ENCODE results near the gene HOXB2.

HOXB2 gene

GRCh38 chr17:48523010-48523409, 21.9 kb downstream of the HOXB2 start:
- Histone ChIP-seq H3K36me3 (replicated peaks; ENCODE audit: low read depth, low read length) (no peaks in the 10 kb centered on the region), H3K4me1 (ENCODE audit: low read length) (peaks cover 17% of the 10 kb centered on the region), H3K4me2 (ENCODE audit: low read length) (no peak overlapping the region), H3K9ac (ENCODE audit: low read length) (no peak overlapping the region), H3K27ac (ENCODE audit: low read length) (no peak overlapping the region), H3K79me2 (ENCODE audit: low read length) (no peaks in the 10 kb centered on the region), H3K9me3 (ENCODE audit: insufficient read depth, low read length) (no peaks in the 10 kb centered on the region), H3K4me3 (ENCODE audit: low read length) (no peak overlapping the region), H4K20me1 (ENCODE audit: insufficient read depth, low read length) (no peaks in the 10 kb centered on the region), H2AFZ (ENCODE audit: low read depth, low read length) (no peak overlapping the region), H3K27me3 (ENCODE audit: low read depth, low read length) (no peaks in the 10 kb centered on the region)
- TF ChIP-seq CTCF (IDR thresholded peaks at IDR 0.05; ENCODE audit: low read depth, low read length) (peak; percentile 41), EZH2phosphoT487 (IDR thresholded peaks at IDR 0.05; ENCODE audit: low read depth) (no peak)

GRCh38 chr17:48522031-48522653, 22.8 kb downstream of the HOXB2 start:
- peak overlapping the region; percentile 1; the same call in 1 of the 2 replicates for H3K4me2 ChIP-seq (ENCODE audit: low read length)
- H4K20me1 ChIP-seq (ENCODE audit: insufficient read depth, low read length) = no peaks in the 10 kb centered on the region
- H3K9ac ChIP-seq (ENCODE audit: low read length) = no peak overlapping the region
- H3K36me3 ChIP-seq (replicated peaks; ENCODE audit: low read depth, low read length) = no peaks in the 10 kb centered on the region
- TF ChIP-seq CTCF (IDR thresholded peaks at IDR 0.05; ENCODE audit: low read depth, low read length) (no peak), EZH2phosphoT487 (IDR thresholded peaks at IDR 0.05; ENCODE audit: low read depth) (no peak)
- H3K4me1 ChIP-seq (ENCODE audit: low read length) = peaks cover 25% of the 10 kb centered on the region
- no peaks in the 10 kb centered on the region for H3K9me3 ChIP-seq (ENCODE audit: insufficient read depth, low read length)
- H3K27ac ChIP-seq (ENCODE audit: low read length) = no peak overlapping the region
- no peak overlapping the region for H3K4me3 ChIP-seq (ENCODE audit: low read length)
- peak overlapping the region; percentile 49; the same call in 1 of the 2 replicates for H2AFZ ChIP-seq (ENCODE audit: low read depth, low read length)
- no peaks in the 10 kb centered on the region for H3K27me3 ChIP-seq (ENCODE audit: low read depth, low read length)
- no peaks in the 10 kb centered on the region for H3K79me2 ChIP-seq (ENCODE audit: low read length)

- TF ChIP-seq EZH2phosphoT487 (IDR thresholded peaks at IDR 0.05; ENCODE audit: low read depth) (no peak), CTCF (IDR thresholded peaks at IDR 0.05; ENCODE audit: low read depth, low read length) (no peak)
- H3K27ac ChIP-seq (ENCODE audit: low read length) = no peak overlapping the region
- no peak overlapping the region for H3K4me2 ChIP-seq (ENCODE audit: low read length)
- H3K27me3 ChIP-seq (ENCODE audit: low read depth, low read length) = no peaks in the 10 kb centered on the region
- H3K79me2 ChIP-seq (ENCODE audit: low read length) = no peaks in the 10 kb centered on the region
- H4K20me1 ChIP-seq (ENCODE audit: insufficient read depth, low read length) = no peaks in the 10 kb centered on the region
- H3K4me3 ChIP-seq (ENCODE audit: low read length) = no peak overlapping the region
- peaks cover 40% of the 10 kb centered on the region for H3K4me1 ChIP-seq (ENCODE audit: low read length)
- H3K9me3 ChIP-seq (ENCODE audit: insufficient read depth, low read length) = no peaks in the 10 kb centered on the region
- no peaks in the 10 kb centered on the region for H3K36me3 ChIP-seq (replicated peaks; ENCODE audit: low read depth, low read length)
- no peak overlapping the region for H3K9ac ChIP-seq (ENCODE audit: low read length)
- no peak overlapping the region for H2AFZ ChIP-seq (ENCODE audit: low read depth, low read length)
Observed at GRCh38 chr17:48520631-48521079, 24.3 kb downstream of the HOXB2 start.

GRCh38 chr17:48519427-48519826, 25.5 kb downstream of the HOXB2 start:
- Histone ChIP-seq H3K4me2 (ENCODE audit: low read length) (no peak overlapping the region), H3K27me3 (ENCODE audit: low read depth, low read length) (no peaks in the 10 kb centered on the region), H4K20me1 (ENCODE audit: insufficient read depth, low read length) (no peaks in the 10 kb centered on the region), H2AFZ (ENCODE audit: low read depth, low read length) (no peak overlapping the region), H3K79me2 (ENCODE audit: low read length) (no peaks in the 10 kb centered on the region), H3K27ac (ENCODE audit: low read length) (no peak overlapping the region), H3K4me3 (ENCODE audit: low read length) (no peak overlapping the region), H3K4me1 (ENCODE audit: low read length) (peaks cover 52% of the 10 kb centered on the region), H3K9ac (ENCODE audit: low read length) (no peak overlapping the region), H3K9me3 (ENCODE audit: insufficient read depth, low read length) (no peaks in the 10 kb centered on the region), H3K36me3 (replicated peaks; ENCODE audit: low read depth, low read length) (no peaks in the 10 kb centered on the region)
- TF ChIP-seq CTCF (IDR thresholded peaks at IDR 0.05; ENCODE audit: low read depth, low read length) (no peak), EZH2phosphoT487 (IDR thresholded peaks at IDR 0.05; ENCODE audit: low read depth) (no peak)

Measured in OCI-LY3 (cell line).